GM12878 (cell line): ENCODE measurements around the gene GTF2A1. TPM values are rescaled to one million over a fixed set of nuclear protein-coding genes. Genes with fewer than 3 reads are reported as not detected.

Source experiments
- ATAC-seq: fragments of 200-7000 bp; cut with Tn5 transposase; 3 replicates; pipeline ENCODE4 v1.9.1; 2020; ENCODE audit warnings: mild to moderate bottlenecking, moderate library complexity
- BruUV-seq: library from RNA; stranded (reverse); fragments of 400-500 nt; replicated peaks from 2 replicates; lab custom pipeline; 2021; lab: Mats Ljungman, UMichigan
- CTCF ChIA-PET: fragments of 300-600 bp; sonication (Branson Sonifier 250); formaldehyde crosslinking; extraction: SDS; loops from one replicate; lab custom pipeline; 2021; ENCODE audit warnings: inconsistent platforms; lab: Yijun Ruan, JAX
- POLR2A ChIA-PET: fragments of 350-600 bp; formaldehyde crosslinking; extraction: SDS; loops from one replicate; lab custom pipeline; 2021; ENCODE audit warnings: inconsistent platforms; lab: Charles Lee
- RAD21 ChIA-PET: fragments of 300-600 bp; sonication (Branson Sonifier 250); formaldehyde crosslinking; loops from one replicate; lab custom pipeline; 2023; ENCODE audit warnings: antibody characterized with exemption; ENCODE audit not compliant: unreplicated experiment; lab: Charles Lee
- SMC1A ChIA-PET: fragments of 300-600 bp; sonication (Branson Sonifier 250); formaldehyde crosslinking; loops from one replicate; lab custom pipeline; 2023; ENCODE audit not compliant: unreplicated experiment, uncharacterized antibody; lab: Charles Lee
- DNase-seq: peaks from one replicate; pipeline ENCODE4 v3.0.0-alpha.2; 2011; ENCODE audit warnings: low read depth, low spot score
- FAIRE-seq: peaks from 3 replicates; lab custom pipeline; 2011; peaks lifted over from hg19 to GRCh38; lab: Jason Lieb, UNC
- H2AFZ ChIP-seq: 2 replicates; pipeline ENCODE4 v1.6.0; 2011; ENCODE audit warnings: low read depth, low read length, control low read depth; ENCODE audit not compliant: control insufficient read depth
- H3K27ac ChIP-seq: 2 replicates; pipeline ENCODE4 v1.5.1; 2011; ENCODE audit warnings: control low read depth; ENCODE audit not compliant: control insufficient read depth, insufficient read depth
- H3K27me3 ChIP-seq, 2 experiments: replicated peaks in 1 of 2; 2 replicates each; pipeline versions ENCODE4 v1.6.0 to v1.6.1; 2011; ENCODE audit warnings: low read length in 1 of 2; ENCODE audit not compliant: control insufficient read depth in 2 of 2, insufficient read depth in 2 of 2
- H3K36me3 ChIP-seq, 2 experiments: 2 replicates each; pipeline ENCODE4 v1.5.1; 2011; ENCODE audit warnings: low read length in 1 of 2; ENCODE audit not compliant: control insufficient read depth in 2 of 2, insufficient read depth in 2 of 2
- H3K4me1 ChIP-seq: 2 replicates; pipeline ENCODE4 v1.6.1; 2011; ENCODE audit warnings: mild to moderate bottlenecking, low read length, moderate library complexity, mixed read lengths; ENCODE audit not compliant: control insufficient read depth, insufficient read depth
- H3K4me2 ChIP-seq: 2 replicates; pipeline ENCODE4 v1.6.0; 2011; ENCODE audit warnings: control low read depth; ENCODE audit not compliant: control insufficient read depth, insufficient read depth
- H3K4me3 ChIP-seq: fragments of 200-600 bp; sonication (generic); 2 replicates; pipeline ENCODE4 v1.5.1; 2016
- H3K79me2 ChIP-seq: 2 replicates; pipeline ENCODE4 v1.6.0; 2011; ENCODE audit warnings: low read length; ENCODE audit not compliant: control insufficient read depth, insufficient read depth
- H3K9ac ChIP-seq: 2 replicates; pipeline ENCODE4 v1.8.0; 2011; ENCODE audit warnings: low read length, control low read depth, mixed read lengths; ENCODE audit not compliant: control insufficient read depth, insufficient read depth
- H3K9me3 ChIP-seq: replicated peaks from 3 replicates; pipeline ENCODE4 v1.5.1; 2011; ENCODE audit warnings: mild to moderate bottlenecking, low read length; ENCODE audit not compliant: control insufficient read depth, insufficient read depth
- H4K20me1 ChIP-seq: 2 replicates; pipeline ENCODE4 v1.6.0; 2011; ENCODE audit not compliant: control insufficient read depth, insufficient read depth
- BHLHE40 ChIP-seq, 2 experiments: fragments of 450-650 bp in 1 of 2; IDR thresholded peaks; 2 replicates each; pipeline ENCODE4 v1.6.1; 2011 to 2017; ENCODE audit warnings: low read depth in 2 of 2, borderline replicate concordance in 1 of 2, improper control_type of control experiment in 1 of 2, low read length in 1 of 2, mild to moderate bottlenecking in 1 of 2
- CBX5 ChIP-seq: sonication (generic); IDR thresholded peaks from 2 replicates; pipeline ENCODE4 v1.6.1; 2016; ENCODE audit warnings: low read depth, moderate library complexity, mild to moderate bottlenecking, inconsistent platforms
- EGR1 ChIP-seq, 2 experiments: IDR thresholded peaks; 1 replicate in 1 of 2; 2 replicates in 1 of 2; pipeline ENCODE4 v1.6.1; 2011 to 2012; ENCODE audit warnings: low read depth in 2 of 2, low read length in 2 of 2, borderline replicate concordance in 1 of 2, mild to moderate bottlenecking in 1 of 2, moderate library complexity in 1 of 2
- GABPA ChIP-seq: IDR thresholded peaks from 2 replicates; pipeline ENCODE4 v1.6.1; 2014; ENCODE audit warnings: antibody characterized with exemption, low read depth, mild to moderate bottlenecking, inconsistent platforms
- HDGF ChIP-seq: fragments of 450-650 bp; IDR thresholded peaks from 2 replicates; pipeline ENCODE4 v1.6.1; 2016; ENCODE audit warnings: antibody characterized with exemption
- IKZF1 ChIP-seq: fragments of 450-650 bp; conservative IDR thresholded peaks from 2 replicates; pipeline ENCODE4 v1.6.1; 2017; ENCODE audit warnings: antibody characterized with exemption, mild to moderate bottlenecking
- LARP7 ChIP-seq: fragments of 450-650 bp; IDR thresholded peaks from 2 replicates; pipeline ENCODE4 v1.6.1; 2017; ENCODE audit warnings: mild to moderate bottlenecking
- MTA2 ChIP-seq: fragments of 450-650 bp; IDR thresholded peaks from 2 replicates; pipeline ENCODE4 v1.6.1; 2016; ENCODE audit warnings: low read depth, mild to moderate bottlenecking, moderate library complexity
- MYB ChIP-seq: fragments of 150-350 bp; IDR thresholded peaks from 2 replicates; pipeline ENCODE4 v1.6.1; 2014; ENCODE audit warnings: mild to moderate bottlenecking, low read depth, low read length, borderline replicate concordance
- NFYB ChIP-seq: IDR thresholded peaks from 2 replicates; pipeline ENCODE4 v1.6.1; 2011; ENCODE audit warnings: low read depth, mild to moderate bottlenecking, low read length, improper control_type of control experiment, moderate library complexity; ENCODE audit not compliant: insufficient read depth
- NR2C1 ChIP-seq: fragments of 450-650 bp; IDR thresholded peaks from 2 replicates; pipeline ENCODE4 v1.6.1; 2017; ENCODE audit warnings: antibody characterized with exemption, mild to moderate bottlenecking, moderate library complexity
- NR2C2 ChIP-seq: IDR thresholded peaks from 2 replicates; pipeline ENCODE4 v1.6.1; 2011; ENCODE audit warnings: borderline replicate concordance, low read depth; ENCODE audit not compliant: control insufficient read depth, insufficient read length
- SMAD5 ChIP-seq: IDR thresholded peaks from 2 replicates; pipeline ENCODE4 v1.6.1; 2016; ENCODE audit warnings: antibody characterized with exemption, low read depth
- ZBED1 ChIP-seq: IDR thresholded peaks from 2 replicates; pipeline ENCODE4 v1.6.1; 2016; ENCODE audit warnings: borderline replicate concordance
- ZZZ3 ChIP-seq: IDR thresholded peaks from 2 replicates; pipeline ENCODE4 v1.6.1; 2011; ENCODE audit warnings: low read depth; ENCODE audit not compliant: control insufficient read depth, insufficient read length
- WGBS: methylation state at CpG from one replicate; pipeline ENCODE4 v1.1.6; 2016; ENCODE audit warnings: low lambda C conversion rate; ENCODE audit not compliant: insufficient replicate concordance, insufficient coverage; ENCODE audit errors: missing lambda C conversion rate; 5-methylcytosine and 5-hydroxymethylcytosine counted together
- in situ Hi-C: fragments of 300-500 bp; cut with MboI; formaldehyde crosslinking; loops from 9 replicates; pipeline ENCODE4 v1.14.3; 2018; ENCODE audit warnings: mixed read lengths
- intact Hi-C: fragments of 100-400 bp; cut with micrococcal nuclease; formaldehyde crosslinking; loops from one replicate; pipeline ENCODE4 v1.14.2; 2022; ENCODE audit not compliant: unreplicated experiment
- polyA plus RNA-seq, 11 experiments: library from polyadenylated mRNA; depleted of rRNA in 4 of 11; unstranded in 6 of 11; stranded (reverse) in 5 of 11; fragments of >200 nt; fragmentation: Nextera tagmentation in 4 of 11; fragmentation: Illumina TruSeq in 1 of 11; extraction: Ambion mirVana in 4 of 11; extraction: Trizol in 1 of 11; gene quantifications; 1 replicate in 1 of 11; 2 replicates in 10 of 11; pipeline versions ENCODE4 v1.2.1 to v1.2.3, GENCODE V29; 2011 to 2016; ENCODE audit warnings: inconsistent platforms in 2 of 11, missing spikeins in 2 of 11, low read depth in 1 of 11
- total RNA-seq, 4 experiments: library from RNA; depleted of rRNA in 3 of 4; stranded (reverse); fragments of >200 nt in 3 of 4; fragmentation: Illumina TruSeq in 1 of 4; extraction: Trizol in 1 of 4; gene quantifications; 2 replicates each; pipeline versions ENCODE4 v1.2.1 to v1.2.3, GENCODE V29; 2013 to 2021
- TF ChIP-seq, protein P1 (sequence below): fragments of 150-350 bp; IDR thresholded peaks from 2 replicates; pipeline ENCODE4 v1.6.1; 2014; ENCODE audit warnings: mild to moderate bottlenecking, low read depth, low read length
- TF ChIP-seq, protein P2 (sequence below): IDR thresholded peaks from 2 replicates; pipeline ENCODE4 v1.6.1; 2011; ENCODE audit warnings: mild to moderate bottlenecking, low read depth, low read length, moderate library complexity; ENCODE audit not compliant: insufficient replicate concordance

GTF2A1 gene
- total and polyA plus RNA-seq, 10 of the 15 experiments (the other 5 are each of a cell fraction or from before 2014, with no cell fraction given): 2.5 to 28.7 (median 14.9) TPM

DNA sequence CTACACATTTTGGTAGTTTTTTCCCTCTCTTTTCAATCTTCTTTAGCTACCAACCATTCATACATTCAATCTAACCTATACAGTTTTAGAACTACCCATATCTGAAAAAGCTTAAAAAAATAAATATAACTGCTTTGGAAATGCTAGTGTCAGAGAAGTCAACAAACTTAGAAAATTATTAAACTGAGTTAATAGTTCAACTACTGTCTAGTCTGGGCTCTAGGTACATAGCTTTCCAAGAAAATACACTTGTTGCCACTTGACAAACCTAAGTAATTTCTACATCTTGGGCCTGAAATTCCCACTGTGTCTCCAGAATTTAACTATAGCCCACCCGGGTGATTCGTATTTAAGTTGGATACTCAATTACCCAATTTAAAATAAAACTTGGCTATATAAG, 22.1 kb downstream of the GTF2A1 start:
- Histone ChIP-seq H3K79me2 (no peaks in the 10 kb centered on the region), H3K27me3 (no peaks in the 10 kb centered on the region), H3K4me2 (no peak overlapping the region), H3K36me3 (peaks cover 2 to 28% of the 10 kb centered on the region in 2 experiments; a peak in 3 of 4 replicates), H2AFZ (no peak overlapping the region), H4K20me1 (no peaks in the 10 kb centered on the region), H3K4me1 (peaks cover 6% of the 10 kb centered on the region; the same call in 1 of the 2 replicates), H3K4me3 (no peak overlapping the region), H3K27ac (no peak overlapping the region), H3K9me3 (no peaks in the 10 kb centered on the region; the same call in 2 of the 3 replicates), H3K9ac (no peak overlapping the region)
- no peak for ATAC-seq
- BruUV-seq: no TSS peak
- POLR2A ChIA-PET: interaction anchor here (1.0 kb wide), 1 partner anchor 21 kb away, joined by 3 read pairs; no protein-coding TSS in a partner anchor
- WGBS: 98% methylated on average over 2 of the region's 2 CpGs
- no peak for DNase-seq
- TF ChIP-seq BHLHE40 (IDR thresholded peaks at IDR 0.05; ENCODE audit: borderline replicate concordance in 1 of 2, low read depth in 2 of 2, low read length in 1 of 2): no peak
- no peak for TF ChIP-seq SMAD5
- TF ChIP-seq NFYB: no peak
- TF ChIP-seq, protein P1, sequence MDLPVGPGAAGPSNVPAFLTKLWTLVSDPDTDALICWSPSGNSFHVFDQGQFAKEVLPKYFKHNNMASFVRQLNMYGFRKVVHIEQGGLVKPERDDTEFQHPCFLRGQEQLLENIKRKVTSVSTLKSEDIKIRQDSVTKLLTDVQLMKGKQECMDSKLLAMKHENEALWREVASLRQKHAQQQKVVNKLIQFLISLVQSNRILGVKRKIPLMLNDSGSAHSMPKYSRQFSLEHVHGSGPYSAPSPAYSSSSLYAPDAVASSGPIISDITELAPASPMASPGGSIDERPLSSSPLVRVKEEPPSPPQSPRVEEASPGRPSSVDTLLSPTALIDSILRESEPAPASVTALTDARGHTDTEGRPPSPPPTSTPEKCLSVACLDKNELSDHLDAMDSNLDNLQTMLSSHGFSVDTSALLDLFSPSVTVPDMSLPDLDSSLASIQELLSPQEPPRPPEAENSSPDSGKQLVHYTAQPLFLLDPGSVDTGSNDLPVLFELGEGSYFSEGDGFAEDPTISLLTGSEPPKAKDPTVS: no peak
- no peak for TF ChIP-seq GABPA
- TF ChIP-seq ZZZ3: no peak
- TF ChIP-seq, protein P2, sequence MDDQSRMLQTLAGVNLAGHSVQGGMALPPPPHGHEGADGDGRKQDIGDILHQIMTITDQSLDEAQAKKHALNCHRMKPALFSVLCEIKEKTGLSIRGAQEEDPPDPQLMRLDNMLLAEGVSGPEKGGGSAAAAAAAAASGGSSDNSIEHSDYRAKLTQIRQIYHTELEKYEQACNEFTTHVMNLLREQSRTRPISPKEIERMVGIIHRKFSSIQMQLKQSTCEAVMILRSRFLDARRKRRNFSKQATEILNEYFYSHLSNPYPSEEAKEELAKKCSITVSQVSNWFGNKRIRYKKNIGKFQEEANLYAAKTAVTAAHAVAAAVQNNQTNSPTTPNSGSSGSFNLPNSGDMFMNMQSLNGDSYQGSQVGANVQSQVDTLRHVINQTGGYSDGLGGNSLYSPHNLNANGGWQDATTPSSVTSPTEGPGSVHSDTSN: no peak
- TF ChIP-seq EGR1 (IDR thresholded peaks at IDR 0.05; ENCODE audit: borderline replicate concordance in 1 of 2, low read depth in 2 of 2, low read length in 2 of 2): no peak
- no peak for TF ChIP-seq IKZF1
- no peak for TF ChIP-seq HDGF
- no peak for TF ChIP-seq MYB
- no peak for TF ChIP-seq CBX5
- TF ChIP-seq ZBED1: no peak
- TF ChIP-seq NR2C1: no peak
- TF ChIP-seq MTA2: no peak
- TF ChIP-seq LARP7: no peak
- no peak for TF ChIP-seq NR2C2
- no peak for FAIRE-seq
- SMC1A ChIA-PET: interaction anchor here (0.8 to 1.3 kb wide), 5 partner anchors 9 to 26 kb away, joined by 3 to 6 read pairs (median 4); partner anchors contain the start of gene GTF2A1
- in situ Hi-C loops (no loop called here), intact Hi-C loops (no loop called here)
- RAD21 ChIA-PET: interaction anchor here (1.2 to 1.8 kb wide), 2 partner anchors 20 to 73 kb away, joined by 3 to 4 read pairs; no protein-coding TSS in a partner anchor
- CTCF ChIA-PET: interaction anchor here (1.0 to 1.6 kb wide), 4 partner anchors 10 to 211 kb away, joined by 3 to 9 read pairs (median 3); no protein-coding TSS in a partner anchor
